ENCODE measurements around the gene ARHGEF12.

ARHGEF12 gene

GRCh38 chr11:120516461-120517389, 180.5 kb downstream of the ARHGEF12 start:
- TF ChIP-seq CREB1 (IDR thresholded peaks at IDR 0.05; ENCODE audit: low read depth), result no peak
- no peak for TF ChIP-seq ZBTB7A (IDR thresholded peaks at IDR 0.05; ENCODE audit: low read depth)
- TF ChIP-seq FOXM1 (IDR thresholded peaks at IDR 0.05; ENCODE audit: borderline replicate concordance, low read depth), result no peak
- TF ChIP-seq RAD21 (IDR thresholded peaks at IDR 0.05; ENCODE audit: low read depth), result no peak
- no peak for TF ChIP-seq CEBPB (IDR thresholded peaks at IDR 0.05)
- TF ChIP-seq EGR1 (IDR thresholded peaks at IDR 0.05), result no peak
- TF ChIP-seq YY1 (IDR thresholded peaks at IDR 0.05; ENCODE audit: low read depth), result no peak
- no peak for TF ChIP-seq TCF12 (IDR thresholded peaks at IDR 0.05; ENCODE audit: low read depth)
- TF ChIP-seq EP300 (IDR thresholded peaks at IDR 0.05; ENCODE audit: borderline replicate concordance), result no peak
- no peak for TF ChIP-seq USF1 (IDR thresholded peaks at IDR 0.05)
- no peak for TF ChIP-seq TEAD4 (IDR thresholded peaks at IDR 0.05)

GRCh38 chr11:120517390-120517761, 181.2 kb downstream of the ARHGEF12 start:
- TF ChIP-seq EGR1 (IDR thresholded peaks at IDR 0.05), result no peak

- TF ChIP-seq TEAD4 (IDR thresholded peaks at IDR 0.05), result no peak
- no peak for TF ChIP-seq NFIC (IDR thresholded peaks at IDR 0.05)
- TF ChIP-seq TCF12 (IDR thresholded peaks at IDR 0.05; ENCODE audit: low read depth), result no peak
- TF ChIP-seq ZBTB7A (IDR thresholded peaks at IDR 0.05; ENCODE audit: low read depth), result no peak
Observed at GRCh38 chr11:120517801-120518291, 181.6 kb downstream of the ARHGEF12 start.

GRCh38 chr11:120518356-120518755, 182.1 kb downstream of the ARHGEF12 start:
- TF ChIP-seq CEBPB (IDR thresholded peaks at IDR 0.05), result no peak
- no peak for TF ChIP-seq FOXM1 (IDR thresholded peaks at IDR 0.05; ENCODE audit: borderline replicate concordance, low read depth)
- TF ChIP-seq YY1 (IDR thresholded peaks at IDR 0.05; ENCODE audit: low read depth), result no peak
- no peak for TF ChIP-seq MAX (IDR thresholded peaks at IDR 0.05)
- no peak for TF ChIP-seq TEAD4 (IDR thresholded peaks at IDR 0.05)
- TF ChIP-seq CREB1 (IDR thresholded peaks at IDR 0.05; ENCODE audit: low read depth), result no peak
- TF ChIP-seq TCF12 (IDR thresholded peaks at IDR 0.05; ENCODE audit: low read depth), result no peak
- TF ChIP-seq EP300 (IDR thresholded peaks at IDR 0.05; ENCODE audit: borderline replicate concordance), result no peak
- TF ChIP-seq TAF1 (IDR thresholded peaks at IDR 0.05; ENCODE audit: low read depth), result no peak
- TF ChIP-seq EGR1 (IDR thresholded peaks at IDR 0.05), result no peak
- no peak for TF ChIP-seq USF1 (IDR thresholded peaks at IDR 0.05)
- no peak for TF ChIP-seq NFIC (IDR thresholded peaks at IDR 0.05)
- no peak for TF ChIP-seq REST (IDR thresholded peaks at IDR 0.05; ENCODE audit: low read depth)
- no peak for TF ChIP-seq ZBTB7A (IDR thresholded peaks at IDR 0.05; ENCODE audit: low read depth)
- no peak for TF ChIP-seq RAD21 (IDR thresholded peaks at IDR 0.05; ENCODE audit: low read depth)

- TF ChIP-seq USF1 (IDR thresholded peaks at IDR 0.05) (no peak), NFIC (IDR thresholded peaks at IDR 0.05) (no peak), TEAD4 (IDR thresholded peaks at IDR 0.05) (no peak), MAX (IDR thresholded peaks at IDR 0.05) (no peak), EP300 (IDR thresholded peaks at IDR 0.05; ENCODE audit: borderline replicate concordance) (no peak), TCF12 (IDR thresholded peaks at IDR 0.05; ENCODE audit: low read depth) (no peak), EGR1 (IDR thresholded peaks at IDR 0.05) (no peak), REST (IDR thresholded peaks at IDR 0.05; ENCODE audit: low read depth) (no peak), CREB1 (IDR thresholded peaks at IDR 0.05; ENCODE audit: low read depth) (no peak), CEBPB (IDR thresholded peaks at IDR 0.05) (no peak), ZBTB7A (IDR thresholded peaks at IDR 0.05; ENCODE audit: low read depth) (no peak), RAD21 (IDR thresholded peaks at IDR 0.05; ENCODE audit: low read depth) (no peak), YY1 (IDR thresholded peaks at IDR 0.05; ENCODE audit: low read depth) (no peak), TAF1 (IDR thresholded peaks at IDR 0.05; ENCODE audit: low read depth) (no peak)
Observed at GRCh38 chr11:120519474-120519873, 183.3 kb downstream of the ARHGEF12 start.

Measured in Ishikawa (cell line).